Transverse colon (tissue), 4 donors: ENCODE measurements around the gene CYB5R4.

Experiments used
- EP300 ChIP-seq: sonication (generic); formaldehyde crosslinking; IDR thresholded peaks from one replicate; pipeline ENCODE4 v1.6.1; 2017; ENCODE audit warnings: antibody characterized with exemption, low read depth
- POLR2A ChIP-seq: fragments of 450-650 bp; IDR thresholded peaks from one replicate; pipeline ENCODE4 v1.6.1; 2016; ENCODE audit warnings: antibody characterized with exemption, mild to moderate bottlenecking, moderate library complexity
- POLR2AphosphoS5 ChIP-seq, 3 donors: sonication (generic); formaldehyde crosslinking; IDR thresholded peaks; one replicate each; pipeline ENCODE4 v1.6.1; 2016; ENCODE audit warnings: antibody characterized with exemption in 3 of 3
- TF ChIP-seq, protein P1 (sequence below), 5 experiments: fragments of 200-600 bp in 3 of 5; fragments of 450-650 bp in 2 of 5; sonication (generic) in 3 of 5; IDR thresholded peaks; 1 replicate in 2 of 5; 2 replicates in 3 of 5; pipeline ENCODE4 v1.5.1; 2016 to 2017; ENCODE audit warnings: antibody characterized with exemption in 5 of 5, inconsistent platforms in 3 of 5, mild to moderate bottlenecking in 2 of 5, moderate library complexity in 1 of 5

DNA sequence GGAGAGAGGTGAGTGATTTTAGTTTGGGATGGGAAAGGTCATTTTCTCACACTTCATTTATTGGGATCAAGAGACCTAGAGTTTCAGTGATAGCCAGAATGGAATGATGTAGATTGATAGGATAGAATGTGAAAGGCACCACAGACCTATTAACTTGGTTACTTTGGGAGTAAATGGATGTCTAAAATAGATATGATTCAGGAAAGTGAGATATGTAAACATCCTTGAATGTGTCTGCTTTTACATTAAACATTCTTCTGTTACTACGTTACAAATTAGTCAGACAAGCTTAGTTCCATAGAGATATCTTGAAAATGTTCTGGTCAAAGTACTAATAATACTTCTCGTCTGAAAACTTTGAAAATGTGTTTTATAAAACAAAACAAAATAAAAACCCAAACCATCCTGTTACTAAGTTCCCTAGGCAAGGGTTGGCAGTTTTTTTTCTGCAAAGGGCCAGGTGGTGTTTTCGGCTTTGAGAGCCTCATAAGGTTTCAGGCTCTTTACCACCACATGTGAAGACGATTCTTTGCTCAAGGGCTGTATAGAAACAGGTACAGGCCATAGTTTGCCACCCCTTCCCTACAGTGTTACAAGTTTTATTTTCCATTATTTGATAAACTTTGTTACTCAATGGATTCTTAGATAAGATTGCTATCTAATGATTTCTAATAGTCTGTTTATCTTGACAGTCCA, 3.4 kb downstream of the CYB5R4 start:
- TF ChIP-seq POLR2A (no peak), POLR2AphosphoS5 (IDR thresholded peaks at IDR 0.05) (no peak), EP300 (no peak)
- TF ChIP-seq, protein P1, sequence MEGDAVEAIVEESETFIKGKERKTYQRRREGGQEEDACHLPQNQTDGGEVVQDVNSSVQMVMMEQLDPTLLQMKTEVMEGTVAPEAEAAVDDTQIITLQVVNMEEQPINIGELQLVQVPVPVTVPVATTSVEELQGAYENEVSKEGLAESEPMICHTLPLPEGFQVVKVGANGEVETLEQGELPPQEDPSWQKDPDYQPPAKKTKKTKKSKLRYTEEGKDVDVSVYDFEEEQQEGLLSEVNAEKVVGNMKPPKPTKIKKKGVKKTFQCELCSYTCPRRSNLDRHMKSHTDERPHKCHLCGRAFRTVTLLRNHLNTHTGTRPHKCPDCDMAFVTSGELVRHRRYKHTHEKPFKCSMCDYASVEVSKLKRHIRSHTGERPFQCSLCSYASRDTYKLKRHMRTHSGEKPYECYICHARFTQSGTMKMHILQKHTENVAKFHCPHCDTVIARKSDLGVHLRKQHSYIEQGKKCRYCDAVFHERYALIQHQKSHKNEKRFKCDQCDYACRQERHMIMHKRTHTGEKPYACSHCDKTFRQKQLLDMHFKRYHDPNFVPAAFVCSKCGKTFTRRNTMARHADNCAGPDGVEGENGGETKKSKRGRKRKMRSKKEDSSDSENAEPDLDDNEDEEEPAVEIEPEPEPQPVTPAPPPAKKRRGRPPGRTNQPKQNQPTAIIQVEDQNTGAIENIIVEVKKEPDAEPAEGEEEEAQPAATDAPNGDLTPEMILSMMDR (IDR thresholded peaks at IDR 0.05), result no peak
